ENCODE measurements around the gene NR1H2.
"Not testable (repeated sequence)": the region's sequence is repeated elsewhere in the genome, so short reads cannot be mapped to it uniquely, and the experiment has no call there.

The NR1H2 gene

DNA sequence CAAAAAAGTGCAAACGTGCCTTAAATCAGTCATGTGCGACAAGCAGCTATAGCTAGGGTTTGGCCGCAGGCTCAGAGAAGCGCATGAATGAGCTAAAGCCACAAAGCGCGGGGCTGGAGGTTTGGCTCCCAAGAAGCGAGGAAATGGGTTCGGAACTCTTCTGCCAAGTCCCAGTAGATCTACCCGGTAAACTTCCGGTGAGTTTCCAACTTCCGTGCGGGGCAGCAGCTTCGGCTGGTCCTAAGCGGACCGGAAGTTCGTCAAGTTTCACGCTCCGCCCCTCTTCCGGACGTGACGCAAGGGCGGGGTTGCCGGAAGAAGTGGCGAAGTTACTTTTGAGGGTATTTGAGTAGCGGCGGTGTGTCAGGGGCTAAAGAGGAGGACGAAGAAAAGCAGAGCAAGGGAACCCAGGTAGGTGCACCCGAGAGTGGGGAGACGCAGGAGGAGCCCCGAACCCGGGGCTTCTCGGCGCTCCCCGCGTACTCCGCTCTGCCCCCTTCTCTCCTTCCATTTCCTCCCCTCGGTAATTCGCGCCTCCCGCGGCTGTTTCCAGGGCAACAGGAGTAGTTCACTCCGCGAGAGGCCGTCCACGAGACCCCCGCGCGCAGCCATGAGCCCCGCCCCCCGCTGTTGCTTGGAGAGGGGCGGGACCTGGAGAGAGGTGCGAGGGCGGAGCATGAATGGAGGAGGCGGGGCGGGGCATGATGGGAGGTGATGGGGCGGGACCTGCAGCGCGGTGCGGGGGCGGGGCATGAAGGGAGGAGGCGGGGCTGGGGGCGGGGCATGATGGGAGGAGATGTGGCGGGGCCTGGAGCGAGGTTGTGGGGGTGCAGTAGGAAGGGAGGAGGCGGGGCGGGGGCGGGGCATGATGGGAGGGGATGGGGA lies at the start of gene NR1H2:
NR1H2 (plus strand) TSS at position 292 of the 885 bp plus-strand sequence. CDS start 1,149 bp downstream, outside the sequence.
- DNase-seq (ENCODE audit: low spot score) = peak; percentile 99

DNA sequence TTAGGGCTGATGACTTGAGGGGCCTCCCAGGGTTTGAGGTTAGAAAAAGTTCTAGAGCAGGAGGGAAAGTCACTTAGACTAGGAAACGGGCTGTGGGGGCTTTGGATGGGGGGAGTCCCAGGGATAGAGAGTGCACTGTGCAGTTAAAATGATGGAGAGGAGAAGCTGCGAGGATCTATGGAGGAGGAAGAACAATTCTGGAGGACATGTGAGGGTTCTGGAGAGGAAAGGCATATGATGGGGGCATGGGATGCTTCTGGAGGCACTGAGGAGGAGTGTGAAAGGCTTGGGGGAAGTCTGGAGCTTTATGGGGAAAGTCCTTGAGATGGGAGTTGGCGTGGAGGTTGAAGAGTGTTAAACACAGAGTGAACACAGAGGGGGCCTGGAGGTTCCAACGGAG lies 49.2 kb upstream of the NR1H2 start:
- DNase-seq (ENCODE audit: low spot score) = no peak

DNA sequence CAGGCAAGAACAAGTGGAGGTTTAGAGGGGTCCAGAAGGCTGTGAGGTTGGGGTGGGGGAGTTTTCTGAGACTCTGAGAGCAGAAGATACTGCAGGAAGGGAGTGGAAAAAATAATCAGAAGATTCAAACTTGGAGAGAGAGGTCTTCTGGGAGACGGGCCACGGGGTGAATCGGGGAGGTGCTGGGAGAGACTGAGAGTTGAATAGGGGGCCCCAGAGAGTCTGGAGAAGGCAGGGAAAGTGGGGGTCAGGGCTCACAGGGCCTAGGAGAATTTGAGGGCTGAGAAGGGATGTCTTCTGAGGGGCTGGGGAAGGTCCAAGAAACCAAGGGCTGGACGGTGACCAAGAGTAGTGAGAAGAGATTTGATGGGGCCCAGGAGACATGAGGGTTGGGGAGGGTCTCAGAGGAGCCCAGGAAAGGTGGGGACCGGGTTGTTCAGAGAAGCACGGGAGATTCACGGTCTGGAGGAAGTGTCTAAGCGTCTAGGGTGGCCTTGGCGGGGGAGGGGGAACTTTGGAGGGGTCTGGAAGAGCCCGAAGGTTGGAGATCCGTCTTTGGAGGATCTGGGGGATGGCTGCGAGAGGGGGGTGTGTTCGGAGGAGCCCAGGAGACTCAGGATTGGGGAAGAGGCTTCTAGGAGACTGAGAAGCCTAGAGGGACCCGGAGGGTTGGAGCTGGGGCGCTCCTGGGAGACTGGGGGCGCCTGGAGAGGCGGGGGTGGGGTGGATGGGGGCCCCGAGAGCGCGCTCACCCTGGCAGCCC lies 48.6 kb upstream of the NR1H2 start:
- DNase-seq (ENCODE audit: low spot score) = no peak

DNA sequence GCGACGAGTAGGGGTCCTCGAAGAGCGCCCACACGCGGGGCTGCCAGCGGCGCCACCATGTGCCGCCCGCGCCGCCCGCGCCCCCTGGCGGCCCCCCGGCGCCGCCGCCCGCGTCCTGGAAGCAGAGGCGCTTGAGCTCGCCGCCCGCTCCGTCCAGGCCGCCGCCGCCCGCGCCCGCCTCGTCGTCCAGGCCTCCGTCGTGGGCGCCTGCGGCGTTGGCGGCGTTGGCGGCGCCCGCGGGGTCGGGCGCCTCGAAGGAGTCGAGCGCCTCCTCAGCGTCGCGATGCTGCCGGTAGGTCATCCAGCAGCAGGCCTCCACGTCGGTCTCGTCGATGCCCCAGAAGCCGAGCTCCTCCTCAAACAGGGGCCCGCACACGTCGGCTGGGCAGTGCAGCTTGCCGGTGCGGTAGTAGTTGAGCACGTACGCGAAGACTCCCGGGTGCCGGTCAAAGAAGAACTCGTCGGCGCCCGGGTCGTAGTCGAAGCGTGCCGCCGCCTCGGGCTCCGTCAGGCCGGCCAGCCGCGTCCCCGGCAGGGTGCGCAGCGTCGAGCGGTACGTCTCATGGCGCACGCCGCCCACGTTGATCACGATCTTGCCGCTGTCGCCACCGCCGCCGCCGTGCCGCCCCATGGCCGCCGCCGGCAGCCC lies 47.9 kb upstream of the NR1H2 start:
- DNase-seq (ENCODE audit: low spot score) = peak; percentile 60

DNA sequence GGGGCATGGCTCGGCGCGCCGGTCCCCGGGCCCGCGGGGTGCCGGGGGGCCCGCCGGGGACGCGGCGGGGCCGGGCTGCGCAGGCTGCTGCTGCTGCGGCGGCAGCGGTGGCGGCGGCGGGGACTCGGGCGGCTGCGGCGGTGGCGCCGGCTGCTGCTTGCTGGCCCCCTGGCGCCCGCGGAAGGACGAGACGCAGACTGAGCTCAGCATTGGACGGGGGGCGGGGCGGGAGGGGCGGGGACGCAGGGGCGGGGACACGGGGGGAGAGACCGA lies 47.4 kb upstream of the NR1H2 start:
- DNase-seq (ENCODE audit: low spot score) = no peak

DNA sequence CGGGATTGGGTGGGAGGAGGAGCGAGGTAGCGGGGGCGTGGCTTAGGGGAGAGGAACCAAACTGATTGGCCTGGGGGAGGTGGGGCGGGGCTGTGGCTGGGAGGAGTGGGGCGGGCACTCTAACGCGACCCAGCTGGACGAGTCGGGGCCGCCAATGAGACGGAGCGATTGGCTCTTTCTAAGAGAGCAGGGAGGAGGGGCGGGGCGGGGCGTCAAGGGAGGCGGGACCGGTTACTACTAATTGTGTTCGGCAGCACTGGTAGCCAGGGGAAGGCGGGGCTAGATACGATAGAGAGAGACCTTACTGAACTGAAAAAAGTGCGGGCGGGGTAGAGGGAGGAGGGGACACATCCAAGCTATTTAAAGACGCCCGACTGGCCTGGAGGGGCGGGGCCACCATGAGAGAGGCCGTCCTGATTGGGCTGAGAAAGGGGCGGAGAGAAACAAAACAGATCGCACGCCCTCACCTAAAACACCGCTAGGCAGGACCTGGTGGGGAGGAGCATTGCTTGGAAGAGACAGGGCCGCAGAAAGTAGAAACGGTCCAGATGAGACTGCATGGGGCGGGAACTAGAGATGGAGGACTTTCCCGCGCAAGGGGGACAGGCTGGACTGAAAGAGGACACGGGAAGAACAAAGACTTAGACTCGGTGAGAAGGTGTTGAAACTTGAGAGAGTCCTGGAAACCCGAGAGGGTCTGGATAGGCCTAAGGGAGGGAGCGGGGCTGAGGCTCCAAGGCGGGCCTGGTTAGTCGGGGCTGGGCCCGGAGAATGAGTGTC lies 46.9 kb upstream of the NR1H2 start, which contains the start of gene KCNC3:
KCNC3 (minus strand) TSS at position 232 of the 780 bp plus-strand sequence. CDS start 295 bp downstream, outside the sequence.
- peak; percentile 100 for DNase-seq (ENCODE audit: low spot score)

DNA sequence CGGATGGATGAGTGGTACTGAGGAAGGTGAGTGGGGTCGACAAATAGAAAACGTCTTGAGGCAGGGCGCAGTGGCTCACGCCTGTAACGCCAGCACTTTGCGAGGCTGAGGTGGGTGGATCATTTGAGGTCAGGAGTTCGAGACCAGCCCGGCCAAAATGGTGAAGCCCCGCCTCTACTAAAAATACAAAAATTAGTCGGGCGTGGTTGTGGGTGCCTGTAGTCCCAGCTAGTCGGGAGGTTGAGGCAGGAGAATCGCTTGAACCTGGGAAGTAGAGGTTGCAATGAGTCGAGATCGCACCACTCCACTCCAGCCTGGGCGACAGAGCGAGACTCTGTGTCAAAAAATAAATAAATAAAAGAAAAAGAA lies 46.3 kb upstream of the NR1H2 start:
- DNase-seq (ENCODE audit: low spot score) = not testable (repeated sequence)

DNA sequence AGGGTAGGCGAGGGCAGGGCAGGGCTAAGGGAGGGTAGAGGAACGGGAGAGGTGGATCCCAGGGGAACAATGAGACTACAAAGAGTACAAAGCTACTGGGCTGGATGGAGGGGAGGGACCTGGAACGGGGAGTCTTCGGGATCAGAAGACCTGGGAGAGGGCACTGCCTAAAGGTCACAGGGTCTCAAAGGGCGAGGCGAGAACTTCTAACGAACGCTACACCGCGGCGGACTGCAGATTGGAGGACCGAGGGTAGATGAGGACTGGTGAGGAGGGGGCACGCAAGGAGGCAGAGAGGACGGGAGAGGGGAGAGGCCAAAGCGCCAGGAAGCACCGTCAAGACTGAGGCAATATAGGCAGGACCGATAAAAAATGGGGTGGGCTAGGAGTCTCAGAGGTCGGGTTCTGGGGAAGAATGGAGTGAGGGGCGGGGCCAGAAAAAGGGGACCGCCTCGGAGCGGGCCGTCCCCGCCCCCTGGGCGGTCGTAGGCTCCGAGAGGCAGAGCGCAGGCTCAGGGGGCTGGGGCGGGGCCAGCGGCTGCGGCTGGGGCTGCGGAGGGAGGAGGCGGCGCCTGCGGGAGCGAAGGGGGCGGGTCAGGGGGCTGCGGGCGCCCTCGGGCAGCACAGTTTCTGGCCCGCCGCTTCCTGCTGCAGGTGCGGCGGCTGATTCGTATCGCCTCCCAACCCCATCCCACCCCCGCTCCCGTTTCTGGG lies 45.7 kb upstream of the NR1H2 start:
- DNase-seq (ENCODE audit: low spot score) = peak; percentile 85

DNA sequence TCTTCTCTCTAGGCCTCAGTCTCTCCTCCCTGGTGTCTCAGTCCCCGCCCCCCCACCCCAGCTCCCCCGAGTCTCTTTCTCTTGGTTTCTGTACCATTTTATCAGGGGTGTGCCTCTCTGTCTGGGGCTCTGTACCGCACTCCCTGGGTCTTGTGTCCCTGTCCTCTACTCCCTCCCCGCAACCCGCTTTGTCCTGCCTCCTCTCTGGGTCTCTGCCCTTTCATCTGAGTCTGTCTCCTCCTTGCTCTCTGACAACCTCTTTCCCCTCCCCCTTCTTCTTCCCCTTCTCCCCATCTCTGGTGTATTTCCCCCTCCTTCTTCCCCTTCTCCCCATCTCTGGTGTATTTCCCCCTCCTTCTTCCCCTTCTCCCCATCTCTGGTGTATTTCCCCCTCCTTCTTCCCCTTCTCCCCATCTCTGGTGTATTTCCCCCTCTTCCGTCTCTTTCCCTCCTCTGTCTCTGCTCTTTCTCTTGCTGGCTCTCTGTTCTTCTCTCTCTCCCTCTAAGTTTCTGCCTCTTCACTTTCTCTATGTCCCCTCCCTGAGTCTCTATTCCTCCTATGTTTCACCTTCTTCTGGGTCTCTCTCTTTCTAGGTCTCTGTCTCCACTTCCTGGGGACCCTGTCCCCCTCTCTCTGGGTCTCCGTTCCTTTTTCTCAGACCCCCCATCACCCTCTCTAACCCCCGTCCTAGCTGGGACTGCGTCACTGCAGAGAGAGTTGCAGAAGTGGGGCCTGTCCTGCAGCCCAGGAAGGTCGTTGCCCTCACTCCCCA lies 44.9 kb upstream of the NR1H2 start:
- DNase-seq (ENCODE audit: low spot score) = peak; percentile 32

DNA sequence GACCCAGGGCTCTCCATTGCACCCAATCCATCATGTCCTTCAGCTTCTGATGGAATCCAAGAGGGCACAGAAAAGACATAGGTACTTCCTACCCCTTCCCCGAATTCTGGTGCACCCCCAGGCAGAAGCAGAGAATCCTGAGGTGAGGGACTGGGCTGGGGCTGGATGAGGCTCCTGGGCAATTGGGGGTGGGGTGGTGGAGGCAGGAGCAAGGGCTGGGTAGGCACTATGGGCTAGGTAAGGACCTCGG lies 44.3 kb upstream of the NR1H2 start:
- no peak for DNase-seq (ENCODE audit: low spot score)

DNA sequence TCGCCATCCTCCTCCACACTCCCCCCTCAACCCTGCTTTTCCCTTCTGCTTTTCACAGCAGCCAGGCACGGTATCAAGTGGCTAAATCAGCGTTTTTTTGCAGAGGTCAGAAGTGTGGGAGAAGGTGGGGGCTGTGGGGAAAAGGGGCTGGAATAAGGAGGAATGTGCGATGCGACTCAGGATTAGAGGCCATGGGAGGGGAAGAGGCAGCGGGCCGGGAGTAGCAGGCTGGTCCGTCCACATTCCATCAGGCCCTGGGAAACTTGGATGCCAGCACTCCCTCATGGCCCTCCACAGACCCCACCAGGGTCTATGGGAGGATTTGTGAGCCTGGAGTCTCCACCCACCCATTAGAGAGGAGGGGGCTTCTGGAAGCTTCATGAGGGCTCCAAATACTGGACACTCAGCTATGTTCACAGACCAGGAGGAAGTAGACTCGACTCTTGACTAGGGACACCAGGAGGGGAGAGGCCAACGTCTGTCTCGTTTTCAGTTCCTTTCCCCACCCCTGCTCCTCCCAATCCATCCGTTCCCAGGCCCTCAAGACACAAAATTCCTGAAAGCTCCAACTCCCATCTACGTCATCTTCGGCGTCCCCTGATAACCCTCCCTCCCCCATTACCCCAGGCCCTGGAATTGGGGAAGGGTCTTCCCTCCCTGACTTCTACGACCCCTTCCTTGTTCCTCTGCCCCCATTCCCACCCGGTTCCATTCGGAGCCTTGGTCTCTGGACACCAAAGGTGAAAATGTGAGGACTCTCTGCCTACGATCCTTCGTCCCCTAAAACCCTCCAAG lies 43.8 kb upstream of the NR1H2 start:
- DNase-seq (ENCODE audit: low spot score) = no peak

DNA sequence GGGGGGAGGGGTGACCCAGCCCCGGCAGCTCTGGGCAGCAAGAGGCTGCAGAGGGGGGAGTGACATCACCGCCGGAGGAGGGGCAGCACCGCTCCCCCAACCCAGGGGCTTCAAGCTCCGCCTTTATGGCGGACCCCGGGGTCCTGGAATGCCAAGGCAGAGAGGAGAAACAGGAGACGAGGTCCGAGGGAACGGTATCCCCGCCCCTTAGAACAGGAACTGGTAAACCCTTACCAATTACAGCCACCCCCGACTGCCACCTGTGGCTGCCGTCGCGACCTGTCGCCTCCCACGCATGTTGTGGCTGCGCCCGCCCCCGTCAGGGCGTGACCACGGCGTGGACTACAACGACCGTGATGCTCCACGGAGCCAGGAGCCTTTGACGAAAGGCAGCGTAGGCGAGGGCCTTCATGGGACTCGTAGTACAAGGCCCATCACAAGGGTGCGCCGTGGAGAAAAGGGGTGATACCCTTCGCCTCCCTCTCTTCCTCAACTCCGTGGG lies 43.0 kb upstream of the NR1H2 start:
- DNase-seq (ENCODE audit: low spot score) = peak; percentile 98

DNA sequence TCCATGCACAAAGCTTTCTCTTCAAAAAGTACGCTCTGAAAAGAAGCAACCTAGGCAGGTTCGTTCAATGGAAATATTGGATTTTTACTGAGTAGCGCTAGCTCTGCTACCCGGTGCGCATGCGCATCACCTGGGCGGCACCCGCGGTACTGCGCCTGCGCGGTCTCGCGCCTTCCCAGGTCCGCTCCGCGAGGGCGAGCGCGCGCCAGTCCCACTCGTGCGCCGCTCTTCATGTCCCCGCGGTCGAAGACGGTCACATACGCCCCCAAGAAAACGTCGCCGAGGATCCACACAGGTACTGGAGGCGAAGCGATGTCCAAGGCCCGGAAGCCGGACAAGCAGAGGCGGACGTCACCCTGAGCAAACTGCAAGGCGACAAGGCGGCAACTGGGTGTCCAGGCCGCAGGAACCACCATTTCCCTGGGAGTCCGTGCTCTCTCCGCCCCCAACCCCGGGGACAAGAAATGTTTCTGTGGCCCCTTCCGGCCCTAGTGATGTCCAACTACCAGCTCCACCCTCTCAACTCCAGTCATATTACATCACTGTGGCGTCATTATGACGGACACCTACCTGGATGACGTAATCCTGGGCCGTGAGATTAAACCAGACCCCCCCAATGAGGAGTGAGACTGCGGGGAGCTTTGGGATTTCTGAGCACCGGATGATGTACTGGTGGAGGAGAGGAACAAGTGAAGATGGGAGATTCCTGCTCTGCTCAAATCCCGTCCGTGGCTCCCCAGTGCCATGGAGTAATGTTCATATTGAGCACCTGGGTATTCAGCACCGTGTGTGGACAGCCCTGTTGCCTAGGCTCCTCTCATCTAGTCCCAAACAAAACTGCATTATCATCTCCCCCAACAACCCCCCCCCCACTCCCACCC lies 42.3 kb upstream of the NR1H2 start:
- DNase-seq (ENCODE audit: low spot score) = peak; percentile 66

DNA sequence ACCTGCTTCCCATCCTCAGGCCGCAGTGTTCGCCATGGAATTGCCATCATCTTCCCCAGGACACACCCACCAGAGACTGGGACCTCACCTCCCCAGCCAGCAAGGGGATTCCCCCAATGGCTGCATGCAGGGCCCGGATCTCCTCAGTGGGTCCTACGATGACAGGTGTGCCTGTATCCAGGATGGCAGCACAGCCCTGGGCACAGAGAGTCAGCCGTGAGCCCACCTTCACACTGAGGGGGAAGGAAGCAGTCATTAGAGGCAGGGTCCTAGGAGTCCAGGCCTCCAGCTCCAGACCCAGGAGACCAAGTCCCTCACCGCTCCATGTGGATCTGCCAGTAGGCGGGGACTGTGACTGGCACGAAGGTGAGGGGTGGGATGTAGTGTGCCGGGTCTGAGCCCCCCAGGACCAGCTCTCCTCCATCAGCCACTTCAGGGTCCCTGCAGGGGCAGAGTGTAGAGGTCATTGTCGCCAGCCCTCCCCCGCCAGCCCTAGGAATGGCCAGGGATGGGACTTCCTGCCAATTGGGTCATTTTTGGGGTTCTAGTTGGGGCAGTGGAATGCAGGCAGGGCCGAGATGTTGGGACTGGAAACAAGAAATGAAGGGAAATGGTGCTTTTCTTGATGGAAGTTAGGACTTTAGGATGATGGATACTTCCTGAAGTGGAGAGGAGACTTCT lies 41.4 kb upstream of the NR1H2 start:
- DNase-seq (ENCODE audit: low spot score) = no peak

DNA sequence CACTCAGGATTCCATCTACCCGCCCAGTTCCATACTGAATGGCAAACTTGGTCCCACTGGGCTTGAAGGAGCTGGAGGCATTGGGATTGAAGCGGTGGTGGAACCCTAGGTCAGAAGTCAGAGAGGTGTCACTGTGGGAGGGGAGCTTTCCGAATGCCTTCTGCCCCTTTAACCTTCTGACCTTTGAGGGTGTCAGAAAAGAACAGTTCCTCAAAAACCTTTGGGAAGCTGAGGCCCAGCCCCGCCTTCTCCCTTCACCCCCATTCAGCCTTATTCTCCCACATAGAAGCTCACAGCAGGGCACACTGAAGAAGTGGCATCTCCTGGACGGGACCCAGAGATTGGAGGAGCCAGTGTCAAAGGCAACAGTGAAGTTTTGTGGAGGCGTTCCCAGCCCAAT lies 39.2 kb upstream of the NR1H2 start:
- DNase-seq (ENCODE audit: low spot score) = not testable (repeated sequence)

DNA sequence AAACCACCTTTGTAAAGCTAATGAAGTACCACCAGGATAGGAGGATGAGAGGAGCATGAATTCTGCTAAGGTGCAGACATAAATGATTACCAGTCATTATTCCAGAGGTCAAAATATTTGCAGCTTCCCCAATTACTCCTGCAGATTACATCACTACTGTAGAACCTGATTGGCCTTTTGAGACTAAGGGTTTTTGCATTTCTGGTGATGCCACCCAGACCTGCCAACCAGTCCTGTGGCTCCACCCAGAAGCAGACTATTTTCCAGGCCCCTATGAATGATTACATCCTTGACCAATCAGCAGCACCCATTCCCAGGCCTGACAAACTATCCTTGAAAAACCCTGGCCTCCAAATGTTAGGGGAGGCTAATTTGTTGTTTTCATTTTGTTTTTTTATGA lies 35.9 kb upstream of the NR1H2 start:
- DNase-seq (ENCODE audit: low spot score) = no peak

DNA sequence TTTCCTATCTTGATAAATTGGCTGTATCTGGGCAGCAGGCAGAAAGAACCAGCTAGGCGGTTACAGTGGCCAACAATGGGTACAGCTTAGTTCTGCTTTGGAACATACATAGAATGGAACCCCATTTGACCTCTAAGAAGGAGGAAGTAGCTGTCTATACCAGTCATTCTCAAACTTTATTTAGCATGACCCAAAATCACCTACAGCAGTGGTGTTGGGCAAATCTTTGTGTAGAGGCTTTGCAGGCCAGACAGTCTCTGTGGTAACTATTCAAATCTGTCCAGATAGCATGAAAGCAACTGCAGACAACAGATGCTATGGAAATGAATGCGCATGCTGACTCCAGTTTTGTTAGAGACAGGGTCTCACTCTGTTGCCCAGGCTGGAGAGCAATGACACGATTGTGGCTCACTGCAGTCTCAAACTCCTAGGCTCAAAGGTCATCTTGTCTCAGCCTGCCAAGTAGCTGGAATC lies 35.1 kb upstream of the NR1H2 start:
- no peak for DNase-seq (ENCODE audit: low spot score)

DNA sequence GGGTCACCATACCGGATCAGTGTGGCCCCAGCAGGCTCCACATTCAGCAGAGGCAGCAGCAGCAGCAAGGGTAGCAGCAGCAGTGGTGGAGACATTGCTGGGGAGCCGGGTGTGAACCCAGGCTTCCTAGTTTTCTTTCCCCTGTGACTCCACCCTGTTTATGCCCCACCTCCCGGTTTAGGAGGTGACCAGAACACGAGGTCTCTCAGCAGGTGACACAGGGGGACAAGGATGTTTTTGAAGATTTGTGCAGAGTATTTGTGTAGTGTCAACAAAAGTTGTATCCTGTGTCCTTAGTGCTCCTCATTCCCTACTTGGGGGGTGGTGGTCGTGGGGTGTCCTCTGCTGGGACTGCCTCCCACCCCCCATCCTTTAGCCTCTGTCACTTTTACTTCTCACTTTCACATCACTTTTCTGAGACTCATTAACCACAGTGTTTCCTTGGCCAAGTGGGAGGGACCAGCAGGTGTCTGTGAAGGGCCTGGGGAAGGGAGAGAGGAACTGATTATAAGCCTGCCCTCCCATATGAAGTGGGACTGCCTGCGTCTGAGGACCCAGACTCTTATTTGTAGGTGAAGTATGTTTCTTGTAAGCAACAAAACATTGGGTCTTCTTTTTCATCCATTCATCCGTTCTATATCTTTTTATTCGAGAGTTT lies 31.5 kb upstream of the NR1H2 start:
- no peak for DNase-seq (ENCODE audit: low spot score)

Data from SW480 (cell line).